Left lobe of liver (tissue), 2 donors: ENCODE results near the gene DHPS. TPM values are rescaled to one million over a fixed set of nuclear protein-coding genes. Genes with fewer than 3 reads are reported as not detected.
"Not testable (repeated sequence)": the region's sequence is repeated elsewhere in the genome, so short reads cannot be mapped to it uniquely, and the experiment has no call there.

Source experiments
- ATAC-seq: fragments of 200-7000 bp; cut with Tn5 transposase; one replicate; pipeline ENCODE4 v1.9.1; 2020; ENCODE audit warnings: mild to moderate bottlenecking, moderate library complexity
- DNase-seq: peaks from one replicate; pipeline ENCODE4 v3.0.0-alpha.2; 2020; ENCODE audit warnings: low spot score
- total RNA-seq: library from RNA; stranded (reverse); gene quantifications from one replicate; pipeline ENCODE4 v1.2.1, GENCODE V29; 2021
- donor health status: DM: no; HTN: no; CAD: no; lungs with moderate emphysema.
- donor health status: DM: no; HTN: yes; CAD: no.

Gene DHPS
- total RNA-seq, 1 donor from 2014 or later = 41.6 TPM

DNA sequence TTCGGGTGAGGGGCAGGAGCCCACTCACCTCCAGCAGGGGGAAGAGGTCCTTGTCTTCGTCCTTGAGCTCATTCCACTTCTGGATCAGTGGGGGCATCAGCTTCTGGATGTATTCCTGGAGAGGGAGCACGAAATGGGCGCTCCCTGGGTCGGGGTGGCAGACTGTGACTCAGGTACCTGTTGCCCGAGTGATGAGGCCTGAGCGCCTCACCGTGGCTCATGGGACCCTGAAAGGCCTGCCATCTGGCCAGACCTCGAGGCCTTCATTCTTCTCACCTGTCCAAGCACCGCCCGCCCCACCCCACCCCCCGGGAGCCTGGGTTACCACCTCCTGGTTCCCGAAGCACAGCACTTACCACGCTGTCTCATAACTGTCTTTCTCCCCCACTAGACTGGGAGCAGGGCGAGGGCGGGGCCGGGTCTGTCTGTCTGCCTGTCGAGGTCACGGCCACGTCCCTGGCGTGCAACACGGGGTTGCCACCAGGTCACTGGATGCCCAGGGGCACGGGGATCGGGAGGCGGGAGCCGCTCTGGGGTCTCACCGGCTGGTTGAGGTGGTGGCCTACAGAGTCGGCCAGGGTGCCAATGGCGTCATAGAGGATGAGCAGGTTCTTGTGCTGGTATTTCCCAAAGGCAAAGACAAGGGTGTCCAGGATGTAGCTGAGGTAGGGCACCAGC is 24.1 kb upstream of the DHPS start:
- DNase-seq (no peak), ATAC-seq (no peak)

DNA sequence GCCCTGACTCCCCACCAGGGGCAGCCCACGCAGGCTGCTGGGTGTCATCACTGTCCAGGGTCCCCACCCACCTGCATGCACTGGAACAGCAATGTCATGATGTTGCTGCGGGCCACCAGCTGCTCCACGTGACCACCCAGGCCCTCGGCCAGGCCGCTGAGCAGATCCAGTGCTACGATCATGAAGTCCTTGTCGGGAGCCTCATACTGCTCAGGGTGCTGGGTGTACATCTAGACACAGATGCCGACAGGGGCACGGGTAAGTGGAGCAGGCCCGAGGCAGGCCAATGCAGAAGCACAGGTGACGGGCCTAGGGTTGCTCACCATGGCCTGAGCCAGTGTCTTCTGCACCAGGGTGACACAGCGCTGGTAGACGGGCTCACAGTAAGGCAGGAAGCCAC is 23.5 kb upstream of the DHPS start:
- DNase-seq = no peak
- no peak for ATAC-seq

DNA sequence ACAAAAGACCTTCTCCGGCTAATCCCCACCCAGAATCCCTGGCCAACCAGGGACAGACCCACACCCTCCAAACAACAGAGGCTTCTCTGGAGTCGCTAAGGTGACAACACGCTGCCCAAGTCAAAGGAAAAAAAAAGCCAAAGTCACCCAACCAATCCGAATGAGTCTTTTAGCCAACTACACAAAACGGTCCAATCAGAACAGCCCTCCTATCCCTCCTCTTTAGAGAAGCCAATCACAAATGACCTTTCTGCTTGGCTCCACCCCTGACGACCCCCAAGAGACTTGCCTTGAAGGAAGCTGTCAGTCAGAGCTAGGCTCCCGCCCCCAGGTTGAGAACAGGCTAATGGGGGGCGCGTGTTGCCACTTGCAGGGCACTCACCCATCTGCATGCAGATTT is 21.4 kb upstream of the DHPS start:
- ATAC-seq (peak; percentile 16), DNase-seq (no peak)

DNA sequence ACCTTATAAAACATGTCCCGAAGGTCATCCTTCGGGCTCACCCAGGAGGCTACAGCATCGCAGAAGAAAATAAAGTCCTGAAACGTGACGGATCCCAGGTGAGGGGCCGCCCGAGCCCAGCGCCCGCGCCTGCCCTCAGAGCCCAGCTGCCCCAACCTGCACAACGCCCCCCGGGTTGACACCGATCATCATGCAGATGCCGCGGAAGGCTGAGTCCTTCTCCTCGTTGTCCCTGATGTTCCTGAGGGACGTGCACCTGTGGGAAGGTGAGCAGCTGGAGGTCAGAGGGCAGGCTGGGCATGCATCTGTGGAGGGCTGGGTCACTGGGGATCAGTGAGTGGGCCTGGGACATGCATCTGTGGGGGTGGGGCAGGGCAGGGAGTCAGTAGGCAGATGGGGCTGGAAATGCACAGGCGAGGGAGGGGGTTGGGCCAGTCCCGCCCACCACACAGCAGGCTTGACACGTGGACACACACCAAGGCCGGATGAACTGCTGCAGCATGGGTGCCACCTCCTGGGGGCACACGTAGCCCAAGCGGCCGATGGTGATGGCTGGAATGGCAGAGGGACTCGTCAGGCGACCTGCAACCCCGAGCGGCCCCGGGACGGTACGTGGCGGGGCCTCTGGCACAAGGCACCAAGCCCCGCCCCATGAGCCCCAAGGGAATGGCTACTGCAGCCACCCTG is 20.1 kb upstream of the DHPS start:
- ATAC-seq = no peak
- DNase-seq = no peak

DNA sequence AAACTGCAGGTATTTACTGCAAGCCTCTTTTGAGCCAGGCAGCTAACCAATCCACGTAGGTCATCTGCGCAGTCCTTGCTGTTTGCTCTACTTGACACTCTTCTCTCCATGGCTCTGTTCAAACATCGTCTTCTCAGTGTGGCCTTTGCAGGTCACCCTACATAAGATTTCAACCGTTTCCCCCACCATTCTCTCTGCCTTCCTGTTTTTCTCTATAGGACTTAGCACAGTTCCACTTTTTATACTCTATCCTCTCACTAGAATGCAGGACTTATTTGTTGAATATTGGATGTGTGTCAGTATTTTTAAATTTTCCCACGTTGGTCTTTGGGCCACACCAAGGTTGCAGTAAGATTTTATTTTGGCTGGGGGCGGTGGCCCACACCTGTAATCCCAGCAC is 16.5 kb upstream of the DHPS start:
- DNase-seq (no peak), ATAC-seq (no peak)

DNA sequence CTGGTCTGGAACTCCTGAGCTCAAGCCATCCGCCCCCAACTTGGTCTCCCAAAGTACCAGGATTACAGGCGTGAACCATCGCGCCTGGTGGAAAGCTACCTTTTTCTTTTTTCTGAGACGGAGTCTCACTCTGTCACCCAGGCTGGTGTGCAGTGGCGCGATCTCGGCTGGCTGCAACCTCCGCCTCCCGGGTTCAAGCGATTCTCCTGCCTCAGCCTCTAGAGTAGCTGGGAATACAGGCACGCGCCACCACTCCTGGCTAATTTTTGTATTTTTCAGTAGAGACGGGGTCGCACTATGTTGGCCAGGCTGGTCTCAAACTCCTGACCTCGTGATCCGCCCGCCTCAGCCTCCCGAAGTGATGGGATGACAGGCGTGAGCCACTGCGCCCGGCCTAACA is 15.7 kb upstream of the DHPS start:
- DNase-seq, ATAC-seq: not testable (repeated sequence)

DNA sequence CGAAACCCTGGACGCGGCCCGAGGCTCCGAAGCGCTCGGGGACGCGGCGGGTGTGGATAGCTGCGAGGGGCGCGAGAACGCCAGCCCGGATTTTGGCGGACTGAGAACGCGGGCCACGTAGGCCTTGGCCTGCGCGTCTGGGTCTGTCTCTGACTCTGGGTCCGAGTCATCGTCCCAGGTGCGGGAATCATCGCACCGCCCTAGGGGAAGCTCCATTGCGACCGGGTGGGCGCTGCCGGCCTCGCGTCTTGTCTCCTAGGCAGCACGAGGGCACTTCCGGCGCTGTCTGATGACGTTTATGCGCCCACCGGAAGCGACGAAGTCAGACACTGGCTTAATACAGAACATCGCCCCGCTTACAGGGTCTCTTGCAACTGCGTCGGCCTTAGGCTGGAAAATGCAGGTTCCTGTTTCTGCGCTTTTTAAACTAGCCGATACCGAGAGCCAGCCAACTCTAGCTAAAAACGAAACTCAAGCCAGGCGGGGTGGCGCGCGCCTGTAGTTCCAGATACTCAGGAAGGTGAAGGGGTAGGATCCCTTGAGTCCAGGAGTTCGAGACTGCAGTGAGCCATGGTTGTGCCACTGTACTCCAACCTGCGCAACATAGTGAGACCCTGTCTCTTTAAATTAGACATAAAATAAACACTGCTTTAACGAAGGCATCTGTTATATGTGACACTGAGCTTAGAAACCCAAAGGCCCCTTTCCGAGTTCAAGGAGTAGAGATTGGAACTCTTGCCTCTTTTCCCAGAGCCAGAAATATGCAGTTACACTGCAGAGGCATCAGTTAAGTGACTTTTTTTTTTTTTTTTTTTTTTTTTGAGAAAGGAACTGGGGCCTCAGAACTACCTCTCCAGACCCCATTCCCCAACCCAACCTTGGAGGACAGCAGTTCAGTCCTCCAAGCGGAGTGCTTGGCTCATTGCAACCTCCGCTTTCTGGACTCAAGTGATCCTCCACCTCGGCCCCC is 15.0 kb upstream of the DHPS start, which contains the start of gene FBXW9:
FBXW9 (minus strand) TSS at position 266 of the 970 bp plus-strand sequence; CDS start at position 216, 50 bp downstream.
- ATAC-seq = peak; percentile 91

DNA sequence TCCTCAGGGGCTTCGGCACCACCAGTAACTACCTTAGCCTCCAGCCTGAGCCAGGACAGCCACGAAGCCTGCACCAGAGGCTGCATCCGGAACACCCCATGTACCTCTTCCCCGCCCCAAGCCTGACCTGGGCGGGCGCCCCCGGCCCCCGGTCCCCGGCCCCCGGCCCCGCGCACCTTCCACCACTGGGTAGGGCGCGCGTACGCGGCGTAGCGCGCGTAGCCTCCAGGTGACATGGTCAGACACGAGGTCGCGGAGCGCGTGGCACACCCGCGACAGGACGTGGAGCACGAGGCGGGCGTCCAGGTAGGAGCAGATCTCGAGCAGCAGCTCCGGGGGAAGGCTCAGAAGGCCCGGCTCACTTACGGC is 14.3 kb upstream of the DHPS start:
- ATAC-seq (peak; percentile 23), DNase-seq (no peak)

More for the DNA sequence above, 15.0 kb upstream of the DHPS start, which contains the start of gene FBXW9:
- DNase-seq = peak; percentile 95

DNA sequence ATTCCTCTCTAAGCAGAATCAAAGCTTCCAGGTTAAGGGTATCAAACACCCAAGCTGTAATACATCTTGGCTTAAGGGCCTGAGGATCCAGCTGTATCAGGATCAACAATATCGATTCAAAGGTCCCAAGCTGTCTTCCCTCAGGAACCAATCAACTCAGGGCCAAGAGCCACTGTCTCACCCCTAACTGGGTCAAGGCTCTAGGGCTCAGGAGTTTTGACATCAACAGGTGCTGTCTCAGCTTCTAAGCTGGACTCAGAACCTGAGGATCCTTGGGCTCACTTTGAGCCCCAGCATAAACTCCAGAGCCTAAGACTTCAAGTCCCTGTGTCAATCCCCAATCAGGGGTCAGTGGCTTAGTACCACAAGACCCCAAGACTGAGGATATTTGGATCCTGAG is 13.8 kb upstream of the DHPS start:
- DNase-seq (no peak), ATAC-seq (no peak)

DNA sequence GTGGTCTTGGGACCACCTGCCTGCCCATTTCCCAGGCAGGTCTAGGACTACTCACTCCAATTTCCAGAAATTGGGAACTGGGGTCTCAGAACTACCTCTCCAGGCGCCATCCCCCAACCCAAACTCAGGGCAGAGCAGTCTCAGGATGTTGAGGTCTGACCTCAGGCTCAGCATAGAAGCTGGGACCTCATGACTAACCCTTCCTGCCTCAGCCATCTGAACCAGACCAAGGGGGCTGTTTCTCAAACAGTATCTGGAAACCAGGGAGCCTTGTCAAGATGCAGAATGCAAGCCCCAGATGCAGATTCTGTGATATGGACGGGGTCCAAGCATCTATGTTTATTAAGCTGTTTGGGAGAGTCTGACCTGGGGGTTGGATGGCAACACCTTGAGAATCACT is 13.4 kb upstream of the DHPS start:
- ATAC-seq (no peak), DNase-seq (no peak)

DNA sequence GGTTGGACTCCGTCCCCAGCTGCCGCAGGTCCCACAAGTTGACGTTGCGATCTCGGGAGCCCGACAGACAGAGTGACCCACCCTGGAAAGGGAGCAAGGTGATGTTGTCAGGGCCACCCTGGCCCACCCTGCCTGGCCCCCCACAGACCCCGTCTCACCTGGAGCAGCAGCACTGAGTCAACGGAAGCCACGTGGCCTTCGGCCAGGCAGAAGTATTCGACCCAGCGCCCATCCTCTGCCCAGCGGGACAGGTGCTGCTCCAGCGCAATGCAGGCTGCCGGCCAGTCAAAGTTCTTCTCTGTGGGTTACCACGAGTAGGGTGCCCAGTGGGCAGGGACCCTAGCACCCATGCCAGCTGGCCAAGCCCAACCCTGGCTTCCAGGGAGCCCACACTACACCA is 13.0 kb upstream of the DHPS start:
- no peak for DNase-seq

DNA sequence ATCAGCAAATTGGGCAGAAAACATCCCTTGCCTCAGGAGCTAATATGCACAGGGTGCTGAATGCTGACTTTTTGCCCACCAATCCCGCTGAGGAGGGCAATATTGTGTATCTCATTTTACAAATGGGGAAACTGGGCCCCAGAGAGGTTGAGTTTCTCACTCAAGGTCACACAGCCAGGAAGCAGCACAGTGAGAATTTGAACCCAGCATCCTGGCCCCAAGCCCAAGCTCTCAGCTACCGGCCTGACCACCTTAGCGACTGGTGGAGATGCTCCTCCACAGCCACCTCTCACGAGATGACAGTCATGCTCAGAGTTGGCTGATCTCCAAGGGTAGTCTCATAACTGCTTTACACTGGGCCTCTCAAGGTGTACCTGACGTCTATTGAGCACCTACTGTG is 11.3 kb upstream of the DHPS start:
- DNase-seq = no peak
- ATAC-seq = no peak

More for the DNA sequence above, 13.0 kb upstream of the DHPS start:
- ATAC-seq = no peak

DNA sequence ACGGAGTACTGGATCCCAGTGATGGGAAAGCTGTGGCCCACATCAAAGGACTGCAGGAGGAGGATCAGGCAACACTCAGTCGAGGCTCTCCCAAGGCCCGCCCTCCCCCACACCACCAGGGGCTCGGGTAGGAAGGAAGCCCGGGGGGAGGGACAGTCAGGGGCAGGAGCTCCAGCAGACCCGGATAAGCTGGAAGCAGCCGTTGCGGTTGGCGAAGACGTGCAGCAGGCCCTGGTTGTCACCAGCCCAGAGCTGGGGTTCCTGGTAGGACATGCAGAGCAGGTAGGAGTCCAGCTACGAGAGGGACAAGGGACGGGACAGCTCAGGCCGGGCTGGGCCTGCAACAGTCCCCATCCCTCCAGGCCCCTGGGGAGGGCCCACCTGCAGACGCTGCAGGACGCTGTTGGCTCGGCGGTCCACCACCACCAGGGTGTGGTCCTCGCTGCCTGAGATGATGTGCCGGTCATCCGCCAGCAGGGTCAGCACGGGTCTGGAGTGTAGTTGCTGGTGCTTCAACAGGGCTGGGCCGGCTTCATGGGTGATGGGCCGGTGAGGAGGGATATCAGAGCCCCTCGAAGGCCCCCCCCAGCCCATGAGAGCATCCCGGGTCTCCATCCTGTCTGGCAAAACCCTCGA is 8.0 kb upstream of the DHPS start:
- ATAC-seq (no peak), DNase-seq (no peak)

DNA sequence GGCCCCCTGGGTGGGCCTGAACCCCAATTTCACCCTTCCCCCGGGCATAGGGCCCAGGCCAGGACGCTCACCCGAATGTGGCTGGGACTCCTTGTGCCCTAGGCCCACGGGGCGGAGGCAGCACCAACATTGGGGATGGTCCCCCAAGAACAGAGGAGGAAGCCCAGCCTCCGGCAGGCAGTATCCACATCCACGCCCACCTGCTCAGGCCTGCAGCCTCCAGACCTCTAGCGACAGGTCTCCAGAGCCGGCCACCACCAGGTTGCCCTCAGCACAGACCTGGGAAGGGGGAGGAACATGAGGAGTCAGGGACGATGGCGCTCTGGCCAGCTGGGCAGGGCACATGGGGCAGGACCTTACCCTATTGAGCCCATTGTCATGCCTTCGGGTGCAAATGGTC is 7.3 kb upstream of the DHPS start:
- no peak for DNase-seq
- no peak for ATAC-seq

DNA sequence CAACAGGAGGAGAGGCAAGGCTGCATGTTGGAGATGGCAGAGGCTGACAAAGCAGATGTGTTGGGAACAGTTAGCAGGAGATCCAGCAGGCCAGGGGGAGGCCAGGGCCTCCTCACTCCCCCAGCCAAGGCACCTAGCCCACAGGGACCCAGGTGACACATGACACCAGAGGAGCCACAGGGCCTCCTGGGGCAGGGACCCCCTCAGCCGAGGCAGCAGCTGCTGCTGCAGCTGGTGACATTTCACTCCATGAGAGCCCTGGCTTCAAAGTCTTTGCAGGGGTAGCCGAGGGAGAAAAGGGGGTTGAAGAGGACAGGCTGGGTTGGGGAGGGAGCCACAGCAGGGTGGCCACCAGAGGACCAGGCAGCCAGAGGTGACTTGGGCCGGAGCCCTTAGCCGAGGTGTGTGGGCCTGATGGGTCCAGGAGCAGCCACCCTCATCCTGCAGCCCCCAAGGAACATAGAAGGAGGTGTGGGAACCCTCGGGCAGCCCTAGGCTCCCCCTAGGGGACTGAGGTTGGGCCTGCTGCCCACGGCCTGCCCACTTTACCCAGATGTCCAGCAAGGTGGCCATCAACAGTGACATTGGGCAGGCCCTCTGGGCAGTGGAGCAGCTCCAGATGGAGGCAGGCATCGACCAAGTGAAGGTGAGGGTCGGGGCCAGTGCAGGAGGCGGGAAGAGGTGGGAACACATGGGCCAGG is 6.0 kb upstream of the DHPS start, which contains the start of gene GNG14:
GNG14 (plus strand) TSS at position 503 of the 701 bp plus-strand sequence; CDS start at position 554, 51 bp downstream.
- DNase-seq (no peak), ATAC-seq (no peak)

DNA sequence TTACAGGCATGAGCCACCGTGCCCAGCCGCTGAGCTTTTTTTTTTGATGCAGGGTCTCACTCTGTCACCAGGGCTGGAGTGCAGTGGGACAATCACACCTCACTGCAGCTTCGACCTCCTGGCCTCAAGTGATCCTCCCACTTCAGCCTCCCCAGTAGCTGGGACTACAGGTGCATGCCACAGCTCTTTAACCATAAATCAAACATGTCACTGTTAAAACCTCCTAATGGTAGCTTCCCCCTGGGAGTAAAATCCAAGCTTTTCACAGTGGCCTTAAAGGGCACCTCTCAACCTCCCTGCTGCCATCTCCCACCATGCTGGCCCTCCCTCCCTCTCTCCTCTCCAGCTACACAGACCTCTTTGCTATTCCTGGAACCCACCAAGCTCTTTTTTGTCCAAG is 4.2 kb upstream of the DHPS start:
- no peak for ATAC-seq
- no peak for DNase-seq

DNA sequence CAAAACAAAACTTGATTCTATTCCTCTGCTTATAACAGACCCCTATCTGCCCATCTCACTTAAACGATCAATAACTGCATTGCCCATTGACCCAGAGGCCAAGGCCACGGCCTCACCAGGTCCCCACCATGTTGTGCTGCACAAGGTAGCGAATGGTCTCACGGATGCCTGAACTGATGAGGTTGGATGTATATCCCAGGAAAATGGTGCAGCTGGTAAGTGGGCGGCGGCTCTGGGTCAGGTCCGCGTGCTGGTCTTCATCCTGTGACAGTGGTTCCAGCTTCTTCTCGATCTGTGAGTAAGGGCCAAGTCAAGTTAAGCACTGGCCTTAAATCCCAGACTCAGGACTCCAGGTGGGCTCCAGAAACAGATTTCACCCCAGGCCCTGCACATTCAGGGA is 1.6 kb downstream of the DHPS start:
- ATAC-seq (no peak), DNase-seq (no peak)

DNA sequence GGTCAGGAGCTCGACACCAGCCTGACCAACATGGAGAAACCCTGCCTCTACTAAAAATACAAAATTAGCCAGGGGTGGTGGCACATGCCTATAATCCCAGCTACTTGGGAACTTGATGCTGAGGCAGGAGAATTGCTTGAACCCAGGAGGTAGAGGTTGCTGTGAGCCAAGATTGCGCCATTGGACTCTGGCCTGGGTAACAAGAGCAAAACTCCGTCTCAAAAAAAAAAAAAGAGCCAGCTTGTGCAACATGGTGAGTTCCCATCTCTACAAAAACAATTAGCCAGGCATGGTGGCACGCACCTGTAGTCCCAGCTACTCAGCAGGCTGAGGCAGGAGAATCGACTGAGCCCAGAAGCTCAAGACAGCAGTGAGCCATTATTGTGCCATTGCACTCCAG is 3.6 kb downstream of the DHPS start:
- ATAC-seq (peak; percentile 22), DNase-seq (peak; percentile 78)

DNA sequence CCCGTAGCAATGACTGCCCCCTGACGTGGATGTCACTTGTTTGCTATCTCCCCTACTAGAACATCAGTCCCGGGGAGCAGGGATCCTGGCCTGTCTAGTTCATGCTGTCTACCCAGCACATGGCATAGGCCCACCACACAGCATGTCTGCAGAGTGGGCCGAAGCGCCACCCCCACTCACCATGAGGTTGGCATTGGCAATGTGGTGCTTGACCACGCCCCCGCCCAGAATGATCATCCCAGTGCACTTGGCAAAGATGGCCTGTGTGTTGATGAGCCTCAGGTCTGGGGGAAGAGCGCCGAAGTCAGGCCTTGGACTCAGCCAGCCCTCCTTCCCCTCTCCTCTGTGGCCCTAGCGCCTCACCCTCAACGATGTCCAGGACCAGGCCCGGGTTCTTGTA is 4.8 kb downstream of the DHPS start:
- no peak for ATAC-seq
- no peak for DNase-seq

DNA sequence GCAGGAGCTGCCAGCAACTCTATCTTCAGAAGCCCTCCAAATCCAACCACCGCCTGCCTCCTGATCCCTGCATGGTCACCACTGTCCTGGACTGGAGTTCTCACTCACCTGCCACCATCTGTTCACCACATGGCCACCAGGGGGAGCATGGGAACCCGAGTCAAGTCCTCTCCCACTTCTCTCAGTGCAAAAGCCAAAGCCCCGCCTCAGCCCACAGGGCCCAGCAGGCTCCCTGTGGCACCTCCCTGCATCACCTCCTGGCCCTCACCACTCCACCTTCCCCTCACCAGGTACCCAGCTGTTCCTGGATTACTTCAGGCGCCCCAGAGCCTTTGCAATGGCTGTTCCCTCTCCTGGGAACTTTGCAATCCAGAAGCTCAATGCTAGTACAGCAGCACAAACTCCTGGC is 5.3 kb downstream of the DHPS start:
- ATAC-seq (peak; percentile 76), DNase-seq (peak; percentile 82)
